ENCODE data around the gene KLF6. TPM values are rescaled to one million over a fixed set of nuclear protein-coding genes. Genes with fewer than 3 reads are reported as not detected.
"Not testable (repeated sequence)": the region's sequence is repeated elsewhere in the genome, so short reads cannot be mapped to it uniquely, and the experiment has no call there.

KLF6 gene
- total RNA-seq, 1 experiment from 2014 or later, result 3.9 TPM

DNA sequence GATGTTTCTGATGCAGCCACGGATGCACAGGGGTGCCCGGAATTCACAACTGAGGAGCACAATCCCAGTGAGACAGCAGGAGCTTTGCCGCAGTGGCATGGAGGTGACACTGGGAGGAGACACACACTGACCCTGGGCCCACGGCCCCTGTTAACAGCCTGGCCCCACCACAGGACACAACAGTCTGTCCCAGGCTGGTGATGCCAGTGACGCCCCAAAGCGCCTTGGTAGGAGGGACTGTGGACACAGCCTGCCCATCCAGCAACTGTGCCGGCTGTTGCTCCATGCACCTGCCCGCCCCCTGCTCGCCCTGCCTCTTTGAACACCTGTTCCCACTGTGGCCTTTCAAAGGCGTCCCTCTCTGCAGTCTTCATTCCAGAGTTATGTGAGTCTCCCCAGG, 49.8 kb downstream of the KLF6 start:
- H3K36me3 ChIP-seq (ENCODE audit: insufficient read depth, low read length), result no peaks in the 10 kb centered on the region
- H3K27ac ChIP-seq (ENCODE audit: low read length), result no peak overlapping the region
- H4K20me1 ChIP-seq (ENCODE audit: insufficient read depth, low read depth, low read length), result no peaks in the 10 kb centered on the region
- H3K79me2 ChIP-seq (ENCODE audit: low read length), result no peaks in the 10 kb centered on the region
- H3K4me2 ChIP-seq (ENCODE audit: low read depth, low read length, poor library complexity, severe bottlenecking), result no peak overlapping the region
- H3K9me3 ChIP-seq (ENCODE audit: low read length), result no peaks in the 10 kb centered on the region
- H3K9ac ChIP-seq (ENCODE audit: low read length), result no peak overlapping the region
- DNase-seq, result peak; percentile 41
- H3K4me1 ChIP-seq (ENCODE audit: low read length), result no peaks in the 10 kb centered on the region
- H2AFZ ChIP-seq (ENCODE audit: low read length), result no peak overlapping the region
- H3K9me2 ChIP-seq (replicated peaks; ENCODE audit: insufficient read depth, low read length), result no peaks in the 10 kb centered on the region
- no peak overlapping the region for H3K4me3 ChIP-seq (ENCODE audit: low read length)
- no peaks in the 10 kb centered on the region for H3K27me3 ChIP-seq (ENCODE audit: low read length)

DNA sequence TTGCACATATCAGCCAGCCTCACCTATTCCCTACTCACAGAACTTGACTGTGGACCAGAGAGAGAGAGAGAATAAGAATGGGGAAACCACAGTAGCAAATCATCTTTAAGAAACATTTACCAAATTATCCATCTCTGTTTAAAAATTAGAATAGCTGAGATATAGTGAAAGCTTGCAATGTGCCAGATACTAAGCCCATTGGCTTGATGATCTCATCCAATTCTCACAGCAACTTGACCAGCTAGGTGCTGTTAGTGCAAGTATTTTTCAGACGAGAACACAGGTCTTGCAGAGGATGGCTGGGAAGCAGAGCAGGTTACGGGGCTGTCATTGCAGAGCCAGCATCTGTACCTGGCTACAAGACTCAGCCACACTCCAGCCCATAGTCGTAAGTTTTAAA, 50.9 kb downstream of the KLF6 start:
- Histone ChIP-seq H2AFZ (ENCODE audit: low read length) (no peak overlapping the region), H3K36me3 (ENCODE audit: insufficient read depth, low read length) (no peaks in the 10 kb centered on the region), H3K9me2 (replicated peaks; ENCODE audit: insufficient read depth, low read length) (no peaks in the 10 kb centered on the region), H3K9ac (ENCODE audit: low read length) (no peak overlapping the region), H3K4me2 (ENCODE audit: low read depth, low read length, poor library complexity, severe bottlenecking) (no peak overlapping the region), H3K4me1 (ENCODE audit: low read length) (no peaks in the 10 kb centered on the region), H4K20me1 (ENCODE audit: insufficient read depth, low read depth, low read length) (no peaks in the 10 kb centered on the region), H3K79me2 (ENCODE audit: low read length) (no peaks in the 10 kb centered on the region), H3K27ac (ENCODE audit: low read length) (no peak overlapping the region), H3K9me3 (ENCODE audit: low read length) (no peaks in the 10 kb centered on the region), H3K27me3 (ENCODE audit: low read length) (no peaks in the 10 kb centered on the region), H3K4me3 (ENCODE audit: low read length) (no peak overlapping the region)
- no peak for DNase-seq

DNA sequence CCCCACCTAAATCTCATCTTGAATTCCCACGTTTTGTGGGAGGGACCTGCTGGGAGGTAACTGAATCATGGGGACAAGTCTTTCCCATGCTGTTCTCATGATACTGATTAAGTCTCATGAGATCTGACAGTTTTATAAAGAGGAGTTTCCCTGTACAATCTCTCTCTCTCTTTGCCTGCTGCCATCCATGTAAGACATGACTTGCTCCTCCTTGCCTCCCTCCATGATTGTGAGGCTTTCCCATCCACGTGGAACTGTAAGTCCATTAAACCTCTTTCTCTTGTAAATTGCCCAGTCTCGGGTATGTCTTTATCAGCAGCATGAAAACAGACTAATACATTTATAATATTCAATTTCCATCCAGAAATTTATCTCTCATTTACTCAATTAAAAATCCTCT, 52.8 kb downstream of the KLF6 start:
- not testable (repeated sequence) for DNase-seq; H3K9me2 ChIP-seq (replicated peaks; ENCODE audit: insufficient read depth, low read length); H3K9me3 ChIP-seq (ENCODE audit: low read length); H3K9ac ChIP-seq (ENCODE audit: low read length); H3K27me3 ChIP-seq (ENCODE audit: low read length); H4K20me1 ChIP-seq (ENCODE audit: insufficient read depth, low read depth, low read length); H3K79me2 ChIP-seq (ENCODE audit: low read length); H3K27ac ChIP-seq (ENCODE audit: low read length); H3K4me3 ChIP-seq (ENCODE audit: low read length); H3K4me2 ChIP-seq (ENCODE audit: low read depth, low read length, poor library complexity, severe bottlenecking); H3K36me3 ChIP-seq (ENCODE audit: insufficient read depth, low read length); H3K4me1 ChIP-seq (ENCODE audit: low read length); H2AFZ ChIP-seq (ENCODE audit: low read length)

DNA sequence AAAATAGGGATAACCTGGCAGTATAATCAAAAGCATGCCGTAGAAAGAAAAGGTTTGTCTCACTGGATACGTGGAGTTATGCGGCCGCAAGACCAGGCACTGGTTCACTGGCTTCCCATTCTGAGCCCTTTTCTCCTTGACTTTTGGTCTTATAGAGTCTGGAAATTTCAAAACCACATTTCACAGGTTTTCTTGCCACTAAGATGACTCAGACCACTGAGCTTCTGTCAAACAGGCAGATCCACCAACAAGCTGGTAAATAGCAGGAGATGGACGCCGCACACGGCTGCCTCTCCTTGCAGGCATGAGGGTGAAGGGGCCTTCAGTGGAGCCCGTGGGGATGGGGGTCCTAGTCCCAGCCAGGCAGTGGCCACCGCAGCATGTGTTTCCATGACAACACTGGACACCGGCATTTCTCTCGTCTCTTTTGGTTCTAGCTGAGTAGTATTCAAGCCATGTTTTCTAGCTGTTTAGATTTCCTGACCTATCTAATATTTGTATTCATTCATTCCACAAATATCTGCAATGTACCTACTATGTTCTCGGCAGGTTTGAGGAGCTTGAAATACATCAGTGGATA, 55.5 kb downstream of the KLF6 start:
- no peak overlapping the region for H2AFZ ChIP-seq (ENCODE audit: low read length)
- H3K4me3 ChIP-seq (ENCODE audit: low read length), result no peak overlapping the region
- DNase-seq, result no peak
- no peak overlapping the region for H3K4me2 ChIP-seq (ENCODE audit: low read depth, low read length, poor library complexity, severe bottlenecking)
- H3K36me3 ChIP-seq (ENCODE audit: insufficient read depth, low read length), result no peaks in the 10 kb centered on the region
- no peak overlapping the region for H3K9ac ChIP-seq (ENCODE audit: low read length)
- H3K27ac ChIP-seq (ENCODE audit: low read length), result no peak overlapping the region
- H4K20me1 ChIP-seq (ENCODE audit: insufficient read depth, low read depth, low read length), result no peaks in the 10 kb centered on the region
- H3K9me2 ChIP-seq (replicated peaks; ENCODE audit: insufficient read depth, low read length), result no peaks in the 10 kb centered on the region
- no peaks in the 10 kb centered on the region for H3K79me2 ChIP-seq (ENCODE audit: low read length)
- H3K4me1 ChIP-seq (ENCODE audit: low read length), result no peaks in the 10 kb centered on the region
- no peaks in the 10 kb centered on the region for H3K9me3 ChIP-seq (ENCODE audit: low read length)
- no peaks in the 10 kb centered on the region for H3K27me3 ChIP-seq (ENCODE audit: low read length)

DNA sequence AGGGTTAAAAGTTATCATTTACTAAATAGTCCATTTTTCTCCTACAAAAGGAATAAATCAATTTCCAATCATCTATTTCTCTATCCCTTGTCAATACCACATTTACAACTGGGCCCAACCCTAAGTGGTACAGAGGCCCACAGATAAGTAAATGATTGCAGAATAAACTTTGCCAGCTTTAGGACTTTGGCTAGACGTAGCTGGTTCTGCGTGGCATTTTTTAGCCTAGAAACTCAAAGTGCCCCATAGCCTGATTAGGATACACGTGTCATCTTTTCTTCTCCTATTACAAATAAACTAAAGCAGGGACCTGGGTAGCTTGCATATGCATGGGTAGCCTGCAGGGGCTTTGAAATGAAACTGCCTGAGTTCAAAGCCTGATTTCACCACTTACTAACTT, 56.4 kb downstream of the KLF6 start:
- no peaks in the 10 kb centered on the region for H3K36me3 ChIP-seq (ENCODE audit: insufficient read depth, low read length)
- no peaks in the 10 kb centered on the region for H3K79me2 ChIP-seq (ENCODE audit: low read length)
- H3K27ac ChIP-seq (ENCODE audit: low read length), result no peak overlapping the region
- no peaks in the 10 kb centered on the region for H3K27me3 ChIP-seq (ENCODE audit: low read length)
- no peak overlapping the region for H3K4me2 ChIP-seq (ENCODE audit: low read depth, low read length, poor library complexity, severe bottlenecking)
- no peak for DNase-seq
- no peak overlapping the region for H3K4me3 ChIP-seq (ENCODE audit: low read length)
- no peak overlapping the region for H2AFZ ChIP-seq (ENCODE audit: low read length)
- no peaks in the 10 kb centered on the region for H4K20me1 ChIP-seq (ENCODE audit: insufficient read depth, low read depth, low read length)
- H3K9me2 ChIP-seq (replicated peaks; ENCODE audit: insufficient read depth, low read length), result no peaks in the 10 kb centered on the region
- H3K9ac ChIP-seq (ENCODE audit: low read length), result no peak overlapping the region
- no peaks in the 10 kb centered on the region for H3K4me1 ChIP-seq (ENCODE audit: low read length)
- no peaks in the 10 kb centered on the region for H3K9me3 ChIP-seq (ENCODE audit: low read length)

DNA sequence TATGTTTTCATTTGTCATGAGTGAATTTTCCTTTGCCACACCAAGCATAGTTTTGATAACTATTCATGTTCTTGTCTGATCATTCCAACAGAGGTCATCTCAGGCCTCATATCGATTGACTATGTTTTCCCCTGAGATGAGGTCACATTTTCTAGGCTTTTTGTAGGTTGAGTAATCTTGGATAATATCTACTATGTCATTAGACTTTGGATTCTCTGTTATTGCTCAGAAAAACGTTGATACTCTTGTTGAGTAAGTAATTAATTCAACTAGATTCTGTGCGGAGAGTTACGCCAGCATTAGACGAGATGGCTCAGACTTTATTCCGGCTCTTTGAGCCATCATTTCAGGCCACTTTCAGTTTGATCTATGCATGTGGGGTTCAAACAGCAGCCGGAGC, 57.7 kb downstream of the KLF6 start:
- no peak overlapping the region for H3K4me2 ChIP-seq (ENCODE audit: low read depth, low read length, poor library complexity, severe bottlenecking)
- H3K79me2 ChIP-seq (ENCODE audit: low read length), result no peaks in the 10 kb centered on the region
- H3K9ac ChIP-seq (ENCODE audit: low read length), result no peak overlapping the region
- no peaks in the 10 kb centered on the region for H3K27me3 ChIP-seq (ENCODE audit: low read length)
- H3K4me3 ChIP-seq (ENCODE audit: low read length), result no peak overlapping the region
- H3K9me3 ChIP-seq (ENCODE audit: low read length), result no peaks in the 10 kb centered on the region
- no peaks in the 10 kb centered on the region for H3K9me2 ChIP-seq (replicated peaks; ENCODE audit: insufficient read depth, low read length)
- no peaks in the 10 kb centered on the region for H3K4me1 ChIP-seq (ENCODE audit: low read length)
- no peak overlapping the region for H2AFZ ChIP-seq (ENCODE audit: low read length)
- no peaks in the 10 kb centered on the region for H3K36me3 ChIP-seq (ENCODE audit: insufficient read depth, low read length)
- H4K20me1 ChIP-seq (ENCODE audit: insufficient read depth, low read depth, low read length), result no peaks in the 10 kb centered on the region
- H3K27ac ChIP-seq (ENCODE audit: low read length), result no peak overlapping the region
- DNase-seq, result no peak

Measured in Karpas-422 (cell line).